ENCODE measurements around the gene TRIL. TPM values are rescaled to one million over a fixed set of nuclear protein-coding genes. Genes with fewer than 3 reads are reported as not detected.

Gene TRIL
- total and polyA plus RNA-seq, 2 of the 4 experiments (the other 2 are of a cell fraction): under 0.01 to 0.09 TPM

GRCh38 chr7:28993371-28993770 lies 35.2 kb upstream of the TRIL start:
- H4K5ac ChIP-seq (ENCODE audit: low read depth, low read length): no peak overlapping the region
- no peaks in the 10 kb centered on the region for H3K9me3 ChIP-seq (ENCODE audit: control insufficient read depth, insufficient read depth, low read length)
- no peak overlapping the region for H3K56ac ChIP-seq (ENCODE audit: extremely low read depth, insufficient read depth, low read length)
- H4K8ac ChIP-seq (ENCODE audit: low read depth in 2 of 2, low read length in 2 of 2): no peak overlapping the region
- peaks cover 4% of the 10 kb centered on the region; the same call in 1 of the 2 replicates for H3K9me1 ChIP-seq (ENCODE audit: insufficient read depth, low read length)
- ATAC-seq (ENCODE audit: low read depth) (no peak), DNase-seq (no peak)
- H3K14ac ChIP-seq (replicated peaks; ENCODE audit: low read depth, low read length): no peak overlapping the region
- no peak overlapping the region for H3K4ac ChIP-seq (ENCODE audit: low read depth, low read length)
- H3K18ac ChIP-seq (ENCODE audit: low read depth, low read length): no peak overlapping the region
- no peak overlapping the region for H2BK15ac ChIP-seq (ENCODE audit: low read depth, low read length)
- H4K91ac ChIP-seq (ENCODE audit: insufficient read depth, low read depth, low read length): no peak overlapping the region
- in situ Hi-C loops (cut with MboI; ENCODE audit: low sequenced_read_pairs): no loop called here
- no peak overlapping the region for H3K4me2 ChIP-seq (ENCODE audit: low read depth, low read length)
- BruUV-seq (replicated peaks): no TSS peak
- H3K4me1 ChIP-seq (ENCODE audit: control insufficient read depth, insufficient read depth, low read length): peaks cover 4% of the 10 kb centered on the region; the same call in 1 of the 2 replicates
- H2BK20ac ChIP-seq (ENCODE audit: low read depth, low read length): no peak overlapping the region
- H2AFZ ChIP-seq (replicated peaks; ENCODE audit: low read length, poor library complexity): no peak overlapping the region
- no peak overlapping the region for H2AK5ac ChIP-seq (ENCODE audit: low read depth, low read length)
- H3K79me1 ChIP-seq (ENCODE audit: low read depth in 1 of 2, low read length in 2 of 2): no peaks in the 10 kb centered on the region
- intact Hi-C loops (cut with micrococcal nuclease): no loop called here
- H2BK120ac ChIP-seq (ENCODE audit: low read depth, low read length): no peak overlapping the region
- dilution Hi-C loops (cut with HindIII; ENCODE audit: low sequenced_read_pairs, unreplicated experiment): no loop called here
- H3K27ac ChIP-seq (ENCODE audit: insufficient read depth, low read length): no peak overlapping the region
- no peak overlapping the region for H3K23ac ChIP-seq (ENCODE audit: low read depth, low read length)
- TF ChIP-seq RFX5 (IDR thresholded peaks at IDR 0.05; ENCODE audit: low read depth, low read length) (no peak), MAZ (IDR thresholded peaks at IDR 0.05; ENCODE audit: borderline replicate concordance, low read depth, low read length) (no peak), SMC3 (IDR thresholded peaks at IDR 0.05; ENCODE audit: low read depth, low read length) (no peak), RCOR1 (IDR thresholded peaks at IDR 0.05; ENCODE audit: insufficient replicate concordance, low read length) (no peak), FOS (IDR thresholded peaks at IDR 0.05; ENCODE audit: low read depth, low read length) (no peak), MXI1 (IDR thresholded peaks at IDR 0.05; ENCODE audit: borderline replicate concordance, low read depth, low read length) (no peak), NFE2L2 (IDR thresholded peaks at IDR 0.05; ENCODE audit: low read depth, low read length) (no peak), POLR2A (IDR thresholded peaks at IDR 0.05; ENCODE audit: low read depth, low read length) (no peak), CHD1 (IDR thresholded peaks at IDR 0.05; ENCODE audit: low read depth, low read length) (no peak), CEBPB (IDR thresholded peaks at IDR 0.05; ENCODE audit: low read depth, low read length) (no peak), RAD21 (IDR thresholded peaks at IDR 0.05; ENCODE audit: low read length) (no peak), BHLHE40 (IDR thresholded peaks at IDR 0.05; ENCODE audit: low read depth, low read length) (no peak), CTCF (conservative IDR thresholded peaks at IDR 0.05; ENCODE audit: low read depth, low read length) (no peak)
- TF ChIP-seq, protein P1, sequence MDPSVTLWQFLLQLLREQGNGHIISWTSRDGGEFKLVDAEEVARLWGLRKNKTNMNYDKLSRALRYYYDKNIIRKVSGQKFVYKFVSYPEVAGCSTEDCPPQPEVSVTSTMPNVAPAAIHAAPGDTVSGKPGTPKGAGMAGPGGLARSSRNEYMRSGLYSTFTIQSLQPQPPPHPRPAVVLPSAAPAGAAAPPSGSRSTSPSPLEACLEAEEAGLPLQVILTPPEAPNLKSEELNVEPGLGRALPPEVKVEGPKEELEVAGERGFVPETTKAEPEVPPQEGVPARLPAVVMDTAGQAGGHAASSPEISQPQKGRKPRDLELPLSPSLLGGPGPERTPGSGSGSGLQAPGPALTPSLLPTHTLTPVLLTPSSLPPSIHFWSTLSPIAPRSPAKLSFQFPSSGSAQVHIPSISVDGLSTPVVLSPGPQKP (IDR thresholded peaks at IDR 0.05; ENCODE audit: borderline replicate concordance, low read depth, low read length): no peak
- no peak overlapping the region for H3K4me3 ChIP-seq (ENCODE audit: insufficient read depth, low read depth, low read length)
- no peaks in the 10 kb centered on the region for H4K20me1 ChIP-seq (ENCODE audit: insufficient read depth, low read length)
- ChIA-PET CTCF (no interaction called here), POLR2A (ENCODE audit: unreplicated experiment) (no interaction called here)
- H3K27me3 ChIP-seq (ENCODE audit: control insufficient read depth, insufficient read depth, low read length): peaks cover 14% of the 10 kb centered on the region
- no peaks in the 10 kb centered on the region for H3K36me3 ChIP-seq (ENCODE audit: control insufficient read depth, insufficient read depth, low read length)
- 80% methylated on average over 1 of the region's 4 CpGs; no CpG with 5 or more reads in 1 of the 2 experiments for WGBS, 2 experiments (ENCODE audit: extremely low coverage in 2 of 2, insufficient read length in 1 of 2)
- H3K9ac ChIP-seq (ENCODE audit: low read depth, low read length): no peak overlapping the region
- H2BK5ac ChIP-seq (ENCODE audit: low read depth, low read length, poor library complexity, severe bottlenecking): no peak overlapping the region
- H2AK9ac ChIP-seq (replicated peaks; ENCODE audit: low read depth, low read length, poor library complexity): no peak overlapping the region
